GM18505 (cell line): ENCODE measurements around the gene LPIN3.

Source experiments
- ATAC-seq: cut with Tn5 transposase; IDR thresholded peaks from one replicate; pipeline ENCODE4 v1.9.1; 2021; ENCODE audit not compliant: unreplicated experiment
- POLR2A ChIP-seq: IDR thresholded peaks from 4 replicates; pipeline ENCODE4 v1.6.1; 2011; ENCODE audit warnings: borderline replicate concordance; ENCODE audit not compliant: insufficient read depth, insufficient read length; ENCODE audit errors: extremely low read depth

The LPIN3 gene

DNA sequence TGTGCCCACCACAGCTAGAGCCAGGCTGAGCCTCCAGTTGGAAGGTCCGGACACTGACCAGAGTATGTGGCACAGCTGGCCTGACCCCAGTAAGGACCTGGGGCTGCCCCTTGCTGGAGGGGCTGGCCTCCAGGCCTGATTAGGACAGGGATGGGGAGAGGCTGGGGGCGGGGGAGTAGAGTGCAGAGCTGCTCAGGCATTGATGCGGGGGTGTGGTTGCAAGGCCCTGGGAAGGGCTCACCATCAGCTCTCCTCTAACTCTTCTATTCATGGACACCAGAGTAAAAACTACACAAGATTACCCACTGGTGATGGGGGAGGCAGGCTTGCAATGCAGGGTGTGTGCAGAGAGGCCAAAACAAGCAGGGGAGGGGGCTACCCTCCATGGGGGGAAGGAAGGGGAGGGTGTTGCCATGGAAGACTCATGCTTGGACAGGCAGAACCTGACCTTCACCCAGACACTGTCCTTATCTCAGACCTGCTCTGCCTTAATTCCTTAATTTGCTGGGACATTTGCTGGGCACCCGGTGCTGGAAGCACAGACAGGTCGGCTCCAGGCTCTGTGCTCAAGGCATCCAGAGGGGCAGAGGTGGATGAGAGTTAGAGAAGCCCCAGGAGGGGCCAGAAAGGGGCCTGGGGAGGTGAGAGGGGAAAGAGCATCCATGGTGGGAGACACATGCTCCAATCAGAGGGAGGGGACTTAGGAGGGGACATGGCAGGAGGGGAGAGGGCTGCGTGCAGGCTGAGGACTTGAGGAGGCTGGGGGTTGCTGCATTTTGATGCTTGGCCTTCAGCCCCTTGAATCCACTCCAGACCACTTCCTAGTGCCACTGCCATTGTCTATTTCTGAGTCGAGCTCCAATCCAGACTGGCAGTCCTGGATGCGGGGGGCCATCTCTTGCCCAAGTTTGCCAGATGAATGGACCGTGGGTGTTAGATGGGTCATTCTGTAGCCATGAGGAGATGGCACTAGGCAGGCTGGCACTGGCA is 33.6 kb downstream of the LPIN3 start:
- TF ChIP-seq POLR2A = no peak
- no peak for ATAC-seq

DNA sequence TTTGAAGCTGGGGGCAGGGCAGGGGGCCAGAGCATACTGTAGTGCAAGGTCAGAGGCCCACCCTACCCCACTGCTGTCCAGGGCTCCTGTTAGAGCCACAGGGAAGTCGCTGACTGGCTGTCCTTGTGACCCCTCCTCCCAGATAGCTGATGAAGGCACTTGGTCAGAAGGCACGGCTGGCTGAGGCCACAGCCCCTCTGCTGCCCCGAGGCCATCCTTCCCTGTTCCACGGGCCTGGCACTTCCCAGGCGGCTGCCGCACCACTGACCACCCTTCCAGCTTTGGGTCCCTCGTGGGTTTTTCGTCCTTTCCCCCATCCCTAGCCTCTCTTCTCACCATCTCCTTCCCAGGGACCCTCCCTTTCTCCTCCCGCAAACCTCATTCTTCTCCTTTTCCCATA is 35.2 kb downstream of the LPIN3 start:
- ATAC-seq = no peak
- no peak for TF ChIP-seq POLR2A

DNA sequence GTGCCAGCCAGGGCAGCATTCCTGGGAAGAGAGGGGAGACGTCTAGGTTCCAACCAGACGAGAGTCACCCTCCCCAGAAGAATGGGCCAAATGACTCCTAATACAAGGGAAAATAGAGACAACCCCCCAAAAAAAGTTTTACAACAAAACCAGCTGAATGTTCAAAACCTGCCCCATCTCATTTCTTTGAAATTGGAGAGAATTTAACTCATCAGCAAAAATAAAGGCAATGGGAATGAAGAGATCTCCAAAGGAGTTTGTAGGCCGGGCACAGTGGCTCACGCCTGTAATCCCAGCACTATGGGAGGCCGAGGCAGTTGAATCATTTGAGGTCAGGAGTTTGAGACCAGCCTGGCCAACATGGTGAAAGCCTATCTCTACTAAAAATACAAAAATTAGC is 35.7 kb downstream of the LPIN3 start:
- TF ChIP-seq POLR2A = no peak
- no peak for ATAC-seq

DNA sequence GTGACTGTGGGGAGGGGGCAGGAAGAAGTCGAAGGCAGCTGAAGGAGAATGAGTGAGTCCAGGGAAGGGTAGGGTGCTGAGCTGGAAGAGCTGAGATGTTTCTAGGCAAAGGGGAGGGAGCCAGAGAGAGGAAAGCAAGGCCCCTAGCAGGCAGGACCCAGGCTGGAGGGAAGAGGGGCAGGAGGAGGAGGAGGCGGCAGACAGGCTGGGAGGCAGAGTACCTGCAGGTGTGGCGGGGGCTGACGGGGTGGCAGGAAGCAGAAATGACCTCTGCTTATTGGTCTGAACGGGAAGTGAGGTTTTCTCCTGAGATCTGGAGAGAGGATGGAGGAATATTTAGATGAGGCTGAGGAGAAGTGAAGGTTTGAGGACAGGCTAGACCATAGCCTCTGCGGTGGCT is 36.7 kb downstream of the LPIN3 start:
- no peak for TF ChIP-seq POLR2A
- ATAC-seq = no peak

DNA sequence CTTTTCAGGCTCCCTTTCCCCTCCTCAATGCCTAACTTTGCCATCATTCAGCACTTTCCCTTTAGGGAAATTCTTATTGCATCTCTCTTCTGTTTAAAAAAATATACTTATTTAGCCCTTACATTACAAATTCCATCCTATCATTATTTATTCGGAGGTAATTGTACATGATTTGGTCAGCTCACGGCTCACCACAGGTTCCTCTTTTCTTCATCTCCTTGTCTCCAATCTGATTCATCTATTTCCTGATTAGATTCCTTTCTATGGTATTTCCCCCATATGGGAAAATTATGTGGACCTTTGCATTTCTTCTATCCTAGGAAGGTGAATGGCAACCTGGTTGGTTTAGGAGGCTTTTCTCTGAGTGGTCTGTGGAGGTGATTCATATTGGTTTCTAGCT is 38.9 kb downstream of the LPIN3 start:
- ATAC-seq = no peak
- no peak for TF ChIP-seq POLR2A

DNA sequence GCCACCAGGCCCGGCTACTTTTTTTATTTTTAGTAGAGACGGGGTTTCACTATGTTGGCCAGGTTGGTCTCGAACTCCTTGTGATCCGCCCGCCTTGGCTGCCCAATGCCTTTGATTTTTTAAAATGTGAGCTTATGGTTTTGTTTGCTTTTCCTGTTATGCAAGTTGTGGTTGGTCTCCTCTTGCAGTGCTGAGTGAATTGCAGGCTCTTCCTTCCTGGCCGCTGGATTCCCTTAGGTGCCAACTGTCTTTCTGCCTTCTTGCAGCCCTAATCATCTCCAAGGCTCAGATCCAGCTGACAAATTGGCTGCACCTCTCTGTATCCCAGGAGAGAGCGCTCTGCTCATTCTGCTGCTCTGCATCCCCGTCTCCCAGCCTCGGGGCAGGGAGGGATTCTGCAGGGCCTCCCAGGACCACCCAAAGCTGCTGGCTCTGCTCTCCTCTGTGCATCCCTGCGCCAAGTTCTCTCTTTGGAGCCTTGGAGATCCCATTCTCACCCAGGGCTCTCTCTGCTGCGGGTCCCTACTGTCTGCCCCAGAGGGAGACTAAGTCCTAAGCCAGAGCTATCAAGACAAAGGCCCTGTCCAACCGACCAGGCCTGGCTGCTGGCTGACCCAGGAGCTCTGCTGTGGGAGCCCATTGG is 40.1 kb downstream of the LPIN3 start:
- ATAC-seq = no peak
- no peak for TF ChIP-seq POLR2A

DNA sequence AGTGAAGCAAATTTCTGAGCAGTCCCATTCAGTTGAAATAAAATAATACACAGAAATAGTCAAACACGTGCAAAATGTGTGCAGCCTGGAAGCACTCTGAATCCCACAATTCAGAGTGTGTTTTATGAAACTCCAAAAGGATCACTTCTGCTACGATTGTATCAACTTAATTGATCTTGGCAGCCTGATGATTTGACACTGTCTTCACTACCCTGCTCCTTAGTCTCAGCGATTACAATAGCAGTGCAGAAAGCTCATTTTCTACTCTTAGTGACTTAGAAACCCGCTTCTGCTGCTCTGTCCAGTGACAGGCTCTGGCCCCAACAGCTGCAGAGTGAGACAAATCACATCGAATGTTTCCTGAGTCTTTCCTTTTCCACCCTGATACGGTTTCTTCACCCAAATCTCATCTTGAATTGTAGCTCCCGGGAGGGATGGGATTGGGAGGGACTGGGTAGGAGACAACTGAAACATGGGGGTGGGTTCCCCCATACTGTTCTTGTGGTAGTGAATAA is 42.2 kb downstream of the LPIN3 start:
- TF ChIP-seq POLR2A = no peak
- no peak for ATAC-seq

DNA sequence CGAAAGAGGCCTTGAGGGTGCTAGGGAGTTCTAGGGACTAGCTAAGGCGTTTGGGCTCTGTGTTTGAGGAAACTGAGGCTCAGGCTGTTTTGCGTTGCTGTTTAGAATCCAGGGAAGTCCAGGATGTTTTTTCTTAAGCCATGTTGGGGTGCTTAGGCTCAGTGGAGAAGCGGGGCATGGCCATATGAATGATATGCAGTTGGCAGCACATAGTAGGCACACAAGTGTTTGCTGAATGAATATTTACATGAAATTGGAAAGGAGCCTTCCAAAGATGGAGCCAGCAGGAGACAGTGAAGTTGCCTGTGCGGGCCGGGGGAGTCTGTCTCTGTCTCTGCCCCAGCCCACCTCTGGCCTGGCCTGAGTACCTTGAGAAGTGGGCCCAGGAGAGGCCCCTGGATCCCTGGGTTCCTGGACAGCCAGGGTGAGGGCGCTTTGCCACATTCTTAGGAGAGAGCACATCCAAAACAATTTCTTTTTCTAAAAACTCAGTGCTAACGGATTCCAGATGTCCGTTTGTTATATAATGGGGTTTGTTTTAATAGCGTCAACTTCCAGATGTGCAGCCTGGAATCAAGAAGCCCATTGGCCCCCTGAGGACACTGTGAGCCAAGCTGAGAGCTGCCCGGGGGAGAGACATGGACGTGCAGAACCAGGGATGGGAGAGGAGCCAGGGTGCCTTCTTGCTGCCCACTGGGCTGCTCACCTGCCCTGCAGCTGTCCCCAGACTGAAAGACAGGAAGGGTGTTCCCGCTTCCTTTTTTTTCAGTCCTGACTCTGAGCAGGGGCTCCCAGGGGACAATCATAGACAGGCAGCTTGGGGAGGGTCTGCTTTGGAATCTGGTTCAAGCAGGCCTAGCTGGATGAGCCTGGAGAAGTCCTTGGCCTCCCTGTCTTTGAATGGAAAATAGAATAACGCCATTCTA is 46.1 kb downstream of the LPIN3 start:
- no peak for ATAC-seq
- TF ChIP-seq POLR2A = no peak

DNA sequence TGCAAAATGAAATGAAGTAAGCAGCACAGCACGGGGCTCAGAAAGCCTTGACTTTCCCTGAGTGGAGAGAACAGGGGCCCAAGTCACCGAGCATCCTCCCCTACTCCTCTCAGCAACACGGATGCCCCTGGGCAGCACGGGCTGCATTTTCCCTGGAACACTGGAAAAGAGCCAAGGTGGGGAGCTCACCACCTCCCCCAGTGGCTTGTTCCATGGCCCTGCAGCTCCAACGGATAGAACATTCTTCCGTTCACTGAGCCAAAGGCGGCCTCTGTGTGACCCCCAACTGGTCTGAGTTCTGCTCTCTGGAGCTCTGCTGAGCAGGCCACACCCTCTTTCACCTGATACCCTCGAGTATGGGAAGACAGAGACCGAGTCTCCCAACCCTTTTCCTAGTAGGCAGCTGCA is 46.8 kb downstream of the LPIN3 start:
- TF ChIP-seq POLR2A = no peak
- ATAC-seq = no peak

DNA sequence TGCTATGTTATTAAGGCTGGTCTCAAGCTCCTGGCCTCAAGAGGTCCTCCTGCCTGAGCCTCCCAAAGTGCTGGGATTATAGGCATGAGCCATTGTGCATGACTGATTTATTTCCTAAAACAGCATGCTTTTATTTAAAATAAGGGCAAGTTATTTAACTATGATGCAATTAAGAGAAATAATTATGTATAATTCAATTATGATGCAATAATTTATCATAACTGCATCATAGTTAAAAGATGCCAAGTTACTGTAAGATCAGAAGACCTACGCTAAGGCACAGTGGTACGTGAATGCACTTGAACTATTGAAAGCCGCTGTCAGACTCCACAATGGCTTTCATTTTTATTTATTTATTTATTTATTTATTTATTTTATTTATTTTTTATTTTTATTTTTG is 50.3 kb downstream of the LPIN3 start:
- TF ChIP-seq POLR2A = no peak
- ATAC-seq = no peak

DNA sequence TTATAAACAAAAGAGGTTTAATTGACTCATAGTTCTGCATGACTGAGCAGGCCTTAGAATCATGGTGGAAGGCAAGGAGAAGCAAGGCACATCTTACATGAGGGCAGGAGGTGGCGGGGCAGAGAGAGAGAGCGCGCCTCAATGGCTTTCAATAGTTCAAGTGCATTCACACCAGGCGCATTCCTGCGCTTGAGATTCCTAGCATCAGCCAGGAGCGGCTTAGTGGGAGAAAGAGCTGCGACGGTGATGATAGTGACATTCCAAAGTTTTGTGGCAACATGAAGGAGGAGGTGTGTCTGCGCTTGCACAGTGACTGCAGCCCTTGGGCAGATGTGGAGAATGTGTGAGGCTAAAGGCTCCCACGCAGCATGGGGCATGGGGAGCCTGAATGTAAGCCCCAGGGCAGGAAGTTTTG is 51.0 kb downstream of the LPIN3 start:
- TF ChIP-seq POLR2A = no peak
- no peak for ATAC-seq

DNA sequence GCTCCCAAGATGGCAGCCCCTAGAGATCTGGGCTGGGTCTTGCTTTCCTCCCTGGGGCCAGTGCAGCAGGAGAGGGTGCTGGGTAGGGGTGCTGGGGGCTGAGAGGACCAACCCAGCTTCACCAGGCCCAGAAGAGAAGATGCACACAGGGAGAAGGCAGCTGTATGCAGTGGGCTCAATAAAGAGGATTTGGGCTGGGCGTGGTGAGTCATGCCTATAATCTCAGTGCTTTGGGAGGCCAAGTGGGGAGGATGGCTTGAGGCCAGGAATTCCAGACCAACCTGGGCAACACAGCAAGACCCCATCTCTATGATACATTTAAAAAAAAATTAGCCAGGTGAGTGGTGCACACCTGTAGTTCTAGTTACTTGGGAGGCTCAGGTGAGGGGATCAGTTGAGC is 51.7 kb downstream of the LPIN3 start:
- TF ChIP-seq POLR2A = no peak
- no peak for ATAC-seq
